ENCODE results near the gene CLCN5.

DNA sequence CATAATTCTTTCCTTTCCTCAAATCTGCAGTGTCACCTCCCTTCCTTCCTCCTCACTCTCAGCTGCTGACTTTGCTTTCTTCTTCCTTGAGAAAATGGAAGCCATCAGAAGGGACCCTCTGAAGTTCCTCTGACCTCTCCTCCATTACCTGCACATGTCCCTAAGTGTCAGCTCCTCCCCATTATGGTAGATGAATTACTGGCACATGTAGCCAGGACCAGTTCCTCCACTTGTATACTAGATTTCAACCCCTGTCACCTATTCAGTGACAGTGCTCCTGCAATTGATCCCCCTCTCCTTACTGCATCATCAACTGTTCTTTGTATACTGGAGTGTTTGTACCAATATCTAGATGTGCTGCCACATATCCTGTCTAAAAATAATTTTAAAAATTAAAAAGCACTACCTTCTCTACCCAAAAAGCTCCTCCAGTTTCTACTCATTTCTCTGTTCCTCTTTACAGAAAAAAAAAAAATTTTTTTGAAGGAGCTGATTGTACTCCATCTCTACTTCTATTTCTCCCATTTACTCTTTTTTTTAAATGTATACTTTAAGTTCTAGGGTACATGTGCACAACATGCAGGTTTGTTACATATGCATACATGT, 78.6 kb downstream of the CLCN5 start:
- TF ChIP-seq CTCF (IDR thresholded peaks at IDR 0.05) (no peak), USF2 (CRISPR knock-in tag; IDR thresholded peaks at IDR 0.05) (no peak)
